HUDEP-2 (cell line): Measurements from ENCODE around the gene LRP1B.
A peak's percentile ranks its signal among the peaks of the same experiment; 100 is the strongest.

Experiments used
- DNase-seq, 76 experiments: peaks; one replicate each; lab custom pipeline; 2025; ENCODE audit not compliant: unreplicated experiment in 76 of 76; lab: John Stamatoyannopoulos, UW

LRP1B gene

DNA sequence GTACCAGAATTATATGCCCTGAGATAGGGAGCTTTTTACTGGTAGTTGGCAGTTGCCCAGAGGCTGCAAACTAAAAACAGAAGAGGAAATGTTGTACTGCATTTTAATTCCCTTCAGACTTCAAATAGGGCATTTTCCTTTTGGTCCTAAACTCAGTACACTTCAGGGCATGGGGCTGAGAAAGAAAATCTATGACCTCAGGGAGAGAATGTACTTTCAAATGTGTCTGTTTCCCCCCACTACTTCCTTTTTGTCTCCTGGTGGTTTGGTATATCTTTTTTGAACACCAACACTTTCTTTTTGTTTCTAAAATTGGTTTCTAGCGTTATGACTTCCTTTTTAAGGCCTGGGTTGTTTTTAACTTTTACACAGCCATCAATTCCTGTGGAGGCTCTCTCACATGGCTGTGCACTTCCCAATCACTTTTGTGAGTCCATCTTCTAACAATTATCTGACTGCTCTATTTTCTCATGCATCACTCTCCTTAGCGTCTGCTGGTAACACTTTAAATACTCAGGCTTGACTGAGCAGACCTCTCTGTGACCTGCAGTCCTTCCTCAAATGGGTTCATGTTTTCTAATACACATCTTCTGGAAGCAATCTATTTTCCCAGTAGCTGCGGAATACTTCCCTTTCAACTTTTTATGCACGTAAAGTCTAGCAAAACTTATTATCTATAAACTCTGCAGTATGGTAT lies 596.0 kb downstream of the LRP1B start:
- DNase-seq, result no peak

DNA sequence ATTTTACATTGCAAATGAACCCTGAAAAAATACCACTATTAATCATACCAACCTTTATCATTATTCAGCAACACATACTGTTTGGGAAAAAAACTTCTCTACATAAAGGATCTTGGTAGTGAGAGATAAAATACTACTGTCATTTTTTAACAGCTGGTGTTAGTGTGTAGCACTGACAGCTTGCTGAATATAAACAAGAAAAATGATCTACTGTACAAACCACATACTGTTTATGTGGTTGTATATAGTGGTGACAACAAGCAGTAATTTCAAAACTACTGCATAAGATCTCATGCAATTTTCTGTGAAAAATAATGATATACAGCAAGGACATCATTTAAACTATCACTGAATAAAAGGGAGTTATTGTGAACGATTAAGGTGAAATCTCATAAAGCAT lies 601.2 kb downstream of the LRP1B start:
- no peak for DNase-seq

DNA sequence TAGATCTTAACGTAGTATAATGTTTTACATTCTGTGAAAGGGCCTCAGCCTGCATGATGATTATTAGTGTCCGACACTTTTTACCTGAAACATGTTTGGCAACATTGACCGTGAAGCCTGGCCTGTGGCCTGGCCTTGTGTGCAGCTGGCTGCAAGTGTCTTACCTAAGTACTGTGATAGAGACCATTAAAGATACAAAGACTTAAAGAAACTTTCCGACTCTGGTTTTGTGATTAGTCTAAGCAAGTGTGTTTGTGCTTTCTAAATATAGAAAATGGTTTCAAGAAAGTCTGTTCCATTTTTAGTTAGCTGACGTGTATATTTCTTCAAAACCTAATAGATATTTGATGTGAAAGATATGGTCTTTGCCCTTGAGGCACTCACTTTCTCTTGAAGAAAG lies 601.8 kb downstream of the LRP1B start:
- no peak for DNase-seq

DNA sequence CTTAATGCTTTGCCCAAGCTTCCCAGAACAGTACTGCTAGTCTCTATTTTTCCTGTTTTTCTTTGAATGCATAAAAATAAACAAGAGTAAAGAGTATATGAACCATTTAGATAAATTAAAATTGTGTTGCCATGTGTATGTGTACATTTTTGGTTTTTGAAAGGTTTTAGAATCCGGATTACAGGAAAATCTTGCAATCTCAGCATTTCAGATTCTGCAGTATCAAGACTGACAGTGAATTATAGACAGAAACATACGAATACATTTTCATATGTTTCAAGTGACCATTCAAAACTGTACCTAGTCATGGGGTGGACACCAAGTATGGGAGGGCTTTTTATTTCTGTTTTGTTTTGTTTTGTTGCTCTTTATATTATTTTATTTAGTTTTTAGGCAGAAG lies 604.1 kb downstream of the LRP1B start:
- DNase-seq, result no peak

DNA sequence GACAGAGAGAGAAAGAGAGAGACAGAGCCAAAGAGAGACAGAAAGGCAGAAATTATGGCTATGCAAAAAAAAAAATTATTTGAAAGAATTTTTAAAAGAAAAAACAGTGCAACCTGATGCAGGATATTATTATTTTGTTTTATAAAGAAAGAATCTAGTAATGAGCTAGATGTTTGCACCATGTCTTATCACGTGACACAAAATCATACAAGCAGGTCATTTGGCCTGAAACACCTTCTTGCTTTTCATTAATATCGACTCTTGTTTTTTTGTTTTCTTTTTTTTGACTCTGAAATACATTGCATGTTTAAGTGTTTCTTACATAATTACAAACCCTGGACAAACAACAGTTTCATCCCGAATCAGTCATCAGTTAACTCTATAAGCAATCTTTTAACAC lies 606.0 kb downstream of the LRP1B start:
- DNase-seq, result no peak

DNA sequence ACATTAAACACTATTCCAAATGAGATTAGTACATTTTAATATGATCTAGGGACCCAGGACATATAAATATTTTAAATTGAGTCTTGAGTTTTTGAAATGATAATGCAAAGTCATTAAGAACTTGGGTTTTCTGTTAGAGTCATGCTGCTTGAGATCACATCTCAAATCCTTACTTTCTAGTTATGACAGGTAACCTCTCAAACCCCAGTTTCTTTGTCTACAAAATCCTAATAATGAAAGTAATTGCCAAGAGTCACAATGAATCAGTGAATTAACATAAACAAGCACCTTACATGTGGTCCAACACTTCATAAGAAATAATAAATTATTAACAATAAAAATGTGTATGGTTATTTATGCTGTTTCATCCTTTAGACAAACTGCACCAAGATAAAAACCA lies 607.6 kb downstream of the LRP1B start:
- no peak for DNase-seq

DNA sequence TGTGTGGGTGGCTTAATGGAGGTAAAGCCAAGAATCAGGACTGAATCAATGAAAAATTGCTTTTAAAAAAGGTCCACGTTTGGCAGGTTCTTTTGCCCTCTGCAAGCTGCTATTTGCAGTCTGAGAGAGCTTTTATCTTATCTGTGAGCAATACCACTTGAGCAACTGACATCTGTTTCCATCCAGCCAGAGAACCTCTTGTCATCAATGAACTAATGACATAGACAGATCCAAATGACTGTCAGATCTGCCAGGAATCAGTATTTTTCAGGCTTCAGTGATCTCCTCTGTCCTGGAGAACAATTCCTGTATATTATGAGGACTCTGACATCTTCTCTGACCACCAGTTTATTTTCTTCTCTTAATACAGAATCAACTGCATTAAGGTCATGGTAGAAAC lies 608.1 kb downstream of the LRP1B start:
- DNase-seq, result peak in 25 of 76 experiments; percentile 1 to 60 (median 16)

DNA sequence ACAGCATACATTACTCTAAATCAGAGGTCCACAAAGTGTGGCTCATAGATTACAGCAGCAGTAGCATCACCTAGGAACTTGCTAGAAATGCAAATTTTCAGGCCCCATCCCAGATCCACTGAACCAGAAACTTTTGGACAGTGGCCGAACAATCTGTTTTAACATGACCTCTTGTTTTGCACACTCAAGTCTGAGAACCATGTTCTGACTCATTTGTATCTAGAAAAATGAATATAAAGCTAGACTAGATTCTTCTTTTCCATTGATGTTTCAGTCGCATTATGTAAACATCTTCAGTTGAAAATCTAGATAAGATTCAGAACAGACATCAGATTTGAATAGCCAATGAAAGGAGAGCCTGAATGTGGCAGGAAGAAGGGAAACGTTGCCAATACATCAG lies 608.8 kb downstream of the LRP1B start:
- no peak for DNase-seq

DNA sequence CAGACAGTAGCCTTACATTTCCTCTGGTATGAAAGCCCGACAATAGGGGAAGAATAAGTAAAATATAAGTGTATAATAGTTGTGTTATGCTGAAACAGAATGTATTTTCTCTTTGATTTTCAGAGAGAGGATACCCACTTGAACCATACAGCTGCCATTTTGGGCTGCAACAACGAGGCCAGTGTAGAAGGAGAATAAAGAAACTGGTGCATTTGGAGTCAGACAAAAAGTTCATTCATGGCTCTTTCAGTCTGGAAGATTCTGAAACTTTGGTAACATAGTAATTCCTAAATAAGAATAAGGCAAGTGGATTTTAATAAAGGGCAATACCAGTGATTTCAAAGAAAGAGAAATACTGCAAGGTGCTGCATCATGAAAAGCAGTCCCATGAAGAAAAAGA lies 610.9 kb downstream of the LRP1B start:
- no peak for DNase-seq

DNA sequence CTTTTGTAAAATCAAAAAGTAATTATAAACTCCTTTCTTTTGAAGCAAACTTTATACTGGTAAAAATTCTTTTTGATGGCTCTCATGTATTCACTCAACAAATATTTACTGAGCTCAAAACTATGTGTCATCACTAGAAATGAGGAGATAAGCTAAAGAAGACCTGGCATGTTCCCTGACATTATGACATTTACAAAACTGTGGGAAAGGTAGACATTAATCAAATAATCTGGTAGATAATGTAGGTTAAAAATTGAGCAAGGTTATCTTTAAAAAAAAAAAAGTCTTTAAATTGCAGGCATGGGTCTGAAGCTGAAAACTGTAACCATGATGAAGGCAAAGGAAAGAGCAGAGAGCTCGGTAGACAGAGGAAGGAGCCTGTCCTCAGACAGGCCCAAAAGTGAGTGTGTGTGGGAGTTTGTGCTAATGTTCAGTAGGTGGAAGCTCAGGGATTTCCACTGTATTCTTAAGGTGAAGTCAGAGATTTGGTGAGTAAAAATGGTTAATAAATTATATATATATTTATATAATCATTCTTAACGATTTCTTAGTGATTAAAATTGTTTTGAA lies 612.9 kb downstream of the LRP1B start:
- DNase-seq, result no peak

DNA sequence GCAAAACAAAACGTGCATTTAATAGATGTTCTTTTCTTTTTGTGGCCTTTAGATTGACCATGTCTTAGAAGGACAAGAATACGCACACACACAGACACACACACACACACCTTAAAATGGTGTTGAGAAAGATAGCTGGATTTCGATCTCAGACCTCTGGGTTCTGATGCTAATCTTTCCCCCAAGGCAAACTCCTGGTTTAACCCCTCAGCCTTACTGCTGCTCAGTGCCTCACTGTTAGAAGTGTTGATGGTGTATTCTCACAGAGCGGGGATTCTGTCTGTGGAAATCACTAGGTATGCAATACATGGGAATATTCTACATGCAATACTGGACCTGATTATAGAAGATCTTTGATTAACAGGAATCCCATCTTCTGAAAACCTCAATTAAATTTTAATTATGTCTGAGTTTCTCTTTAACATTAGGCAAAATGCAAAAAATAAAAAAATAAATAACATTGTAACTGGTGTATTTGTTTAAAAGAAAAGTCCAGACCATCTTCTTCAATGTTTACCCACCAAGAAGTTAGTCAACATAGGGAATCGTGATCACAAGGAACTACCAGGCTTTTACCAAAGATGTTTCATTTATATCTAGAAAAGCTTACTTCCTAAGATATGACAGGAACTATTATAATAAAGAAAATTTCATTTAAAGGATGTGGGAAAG lies 613.5 kb downstream of the LRP1B start:
- DNase-seq, result no peak

DNA sequence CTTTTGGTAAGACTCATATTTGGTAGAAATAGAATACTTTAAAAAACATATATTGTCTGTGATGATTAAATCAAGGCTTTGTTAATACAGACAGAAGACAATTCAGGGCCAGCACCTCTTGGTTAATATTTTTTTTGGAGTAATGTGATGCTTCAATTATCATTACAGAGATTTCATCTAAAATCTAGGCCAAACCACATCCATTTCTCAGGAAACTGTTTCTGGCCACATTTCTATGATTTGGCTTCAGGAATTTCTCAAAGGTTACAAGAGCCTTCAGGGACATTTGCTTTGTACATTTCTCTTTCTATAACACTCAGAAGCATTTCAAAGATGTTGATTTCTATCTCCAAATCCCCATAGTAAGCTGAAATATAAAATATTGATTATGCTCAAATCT lies 614.9 kb downstream of the LRP1B start:
- DNase-seq, result no peak

DNA sequence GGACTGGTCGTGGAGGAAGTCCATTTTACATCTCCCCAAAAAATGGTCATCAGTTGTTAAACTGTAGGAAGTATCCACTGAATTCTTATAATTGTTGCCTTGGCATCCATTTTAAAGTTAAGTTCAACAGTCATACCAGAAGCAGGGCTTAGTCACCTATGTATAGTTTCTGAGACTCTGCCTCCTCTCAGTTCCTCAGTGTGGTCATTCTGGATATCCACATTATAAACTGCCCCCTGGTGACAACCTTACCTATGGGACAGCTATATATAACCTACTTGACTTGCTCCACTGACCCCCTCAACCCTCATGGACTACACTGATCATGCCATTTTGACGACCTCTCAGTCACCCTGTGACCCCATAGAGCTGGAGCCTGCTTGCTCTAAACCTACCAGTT lies 617.0 kb downstream of the LRP1B start:
- no peak for DNase-seq

DNA sequence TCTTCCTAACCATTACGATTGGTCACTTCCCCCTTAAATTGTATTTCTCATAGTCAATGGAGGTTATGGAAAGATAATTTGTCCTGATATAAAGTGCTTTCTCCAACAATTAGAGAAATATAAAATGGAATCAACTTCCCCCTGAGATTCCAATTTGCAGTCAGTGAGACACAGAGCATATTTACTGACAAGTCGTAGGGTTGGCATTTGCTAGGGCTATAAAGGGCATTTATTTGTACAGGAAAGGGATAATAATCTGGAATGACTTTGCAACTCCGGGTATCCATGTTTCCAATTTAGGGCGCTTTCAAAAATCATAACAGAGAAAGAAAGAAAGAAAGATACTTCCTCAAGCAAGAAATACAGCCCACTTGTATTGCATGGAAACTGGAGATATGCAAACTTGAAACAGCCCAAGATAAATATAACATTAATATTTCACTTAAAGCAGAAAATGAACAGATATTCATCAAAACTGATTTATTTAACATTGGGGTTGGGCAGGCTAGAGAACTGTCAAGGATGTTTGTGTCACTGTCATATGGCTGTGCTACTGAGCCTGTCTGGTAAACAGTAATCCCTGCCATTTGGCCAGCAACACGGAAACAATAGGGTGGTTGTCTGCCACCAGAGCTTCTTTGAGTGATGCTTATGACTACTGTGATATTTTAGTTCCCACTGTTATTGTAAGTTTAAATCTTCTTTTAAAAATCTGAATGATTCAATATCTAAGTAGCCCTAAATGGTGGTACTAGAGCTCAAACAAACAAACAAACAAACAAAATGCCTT lies 621.8 kb downstream of the LRP1B start:
- DNase-seq, result no peak

DNA sequence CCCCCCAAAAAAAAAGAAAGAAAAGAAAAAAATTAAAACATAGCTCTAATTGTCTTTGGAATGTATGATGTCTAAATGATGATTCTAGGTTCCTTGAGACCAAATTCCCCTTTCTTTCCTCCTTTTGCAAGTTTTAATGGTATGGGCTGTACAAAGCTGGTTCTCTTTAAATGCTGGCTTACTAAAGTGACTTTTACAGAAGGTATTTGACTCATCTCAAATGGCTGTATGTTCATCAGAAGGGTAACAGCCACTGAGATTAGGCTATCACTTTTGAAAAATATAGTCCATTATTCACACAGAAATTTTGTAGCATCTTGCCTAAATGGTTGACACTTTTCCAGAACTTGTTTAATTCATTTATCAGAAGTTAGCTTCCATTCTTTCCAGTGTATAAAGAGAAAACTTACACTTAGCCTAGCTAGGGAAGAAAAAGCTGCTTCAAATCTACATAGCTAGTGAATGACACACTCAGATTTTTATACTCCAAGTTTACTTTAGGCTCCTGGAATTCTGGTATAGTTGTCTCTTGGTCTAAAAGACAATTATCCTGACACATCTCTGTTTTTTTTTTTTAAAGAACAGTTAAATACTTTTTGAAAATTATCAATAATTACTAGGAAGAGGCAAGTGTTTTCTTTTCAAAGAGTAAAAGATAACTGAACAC lies 622.6 kb downstream of the LRP1B start:
- DNase-seq, result no peak

DNA sequence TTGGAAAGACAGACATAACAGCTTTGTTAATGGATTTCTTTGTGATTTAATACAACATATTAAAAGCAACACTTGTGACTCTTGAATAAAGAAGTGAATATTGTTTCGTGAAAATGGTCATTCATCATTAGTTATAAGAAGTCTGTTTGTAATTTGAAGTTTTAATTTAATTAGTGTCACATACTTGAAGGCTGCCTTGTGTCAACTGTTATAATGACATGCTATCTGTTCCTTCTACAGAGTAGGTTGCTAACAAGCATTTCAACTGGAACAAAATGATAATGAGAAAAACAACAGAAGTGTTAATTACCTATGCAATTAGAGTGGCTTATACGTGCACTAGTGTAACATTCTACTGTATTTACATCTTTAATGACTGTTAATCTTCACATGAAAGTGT lies 624.7 kb downstream of the LRP1B start:
- DNase-seq, result no peak

DNA sequence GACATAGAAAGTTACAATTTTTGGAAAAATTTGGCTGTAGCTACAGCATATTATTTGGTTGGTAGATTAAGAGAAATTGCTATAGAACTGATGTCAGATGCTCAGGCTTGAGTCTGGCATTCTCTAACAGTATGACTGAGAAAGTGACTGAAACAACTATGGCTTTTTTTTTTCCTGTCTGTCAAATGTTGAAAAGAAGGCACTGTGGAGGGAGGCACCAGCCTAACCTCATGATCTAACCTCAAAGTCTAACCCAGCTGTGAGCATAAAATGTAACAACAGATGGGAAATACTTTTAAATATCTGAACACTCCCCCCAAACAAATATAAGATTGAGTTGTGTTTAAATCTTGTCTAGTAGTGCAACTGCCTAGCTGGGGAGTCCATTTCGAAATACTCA lies 629.1 kb downstream of the LRP1B start:
- no peak for DNase-seq

DNA sequence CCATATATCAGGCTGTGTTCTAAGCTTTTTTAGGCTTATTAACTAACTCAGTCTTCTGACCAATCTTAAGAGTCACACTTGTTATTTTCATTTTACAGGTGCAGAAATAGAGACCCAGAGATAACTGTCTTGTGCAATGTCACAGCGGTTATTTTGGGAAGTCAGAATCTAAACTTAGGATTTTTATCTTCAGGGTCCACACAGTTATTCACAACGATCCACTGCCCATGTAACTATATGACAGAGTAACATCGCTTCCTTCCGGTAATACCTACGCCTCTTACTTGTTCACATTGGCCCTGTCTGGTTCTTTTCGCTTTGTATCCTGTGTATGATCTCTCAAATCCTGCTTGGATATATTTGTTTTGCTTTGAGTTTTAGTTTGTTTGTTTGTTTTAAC lies 631.7 kb downstream of the LRP1B start:
- DNase-seq, result peak in 2 of 76 experiments; percentile 5 to 6

DNA sequence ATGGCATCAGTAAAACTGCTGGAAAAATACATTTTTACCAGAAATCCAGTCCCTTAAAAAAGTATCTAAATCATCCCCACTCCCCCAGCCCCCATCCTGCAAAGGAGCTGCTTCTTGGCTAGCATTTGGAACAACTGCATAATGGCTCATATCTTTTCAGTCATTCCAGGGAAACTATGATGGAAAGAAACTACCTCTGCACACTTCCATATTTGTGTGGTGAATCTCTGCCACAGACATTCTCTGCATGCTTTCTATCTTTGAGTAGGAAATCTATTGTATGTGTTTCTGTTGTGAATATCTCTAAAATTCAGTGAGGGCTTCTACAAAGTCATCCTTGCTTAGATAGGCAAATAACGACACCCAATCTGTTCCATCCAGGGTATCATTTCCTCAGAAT lies 632.3 kb downstream of the LRP1B start:
- DNase-seq, result no peak

DNA sequence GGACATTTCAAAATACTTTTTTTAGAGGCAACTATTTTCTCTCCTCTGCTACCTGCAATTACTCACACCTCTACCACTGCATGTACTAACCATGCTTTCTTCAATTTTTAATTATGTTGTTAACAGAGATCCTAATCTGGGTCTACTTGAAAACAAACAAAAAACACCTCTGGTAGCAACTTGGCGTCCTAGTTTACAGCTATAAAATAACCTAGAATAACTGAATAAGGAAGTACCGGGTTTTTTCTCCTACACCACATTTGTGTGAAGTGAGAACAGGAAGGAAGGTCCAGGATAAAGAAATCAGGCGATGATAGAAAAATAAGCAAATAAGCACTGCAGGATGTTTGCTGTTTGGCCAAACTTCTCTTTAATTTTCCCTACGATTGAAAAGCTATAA lies 633.5 kb downstream of the LRP1B start:
- DNase-seq, result no peak

DNA sequence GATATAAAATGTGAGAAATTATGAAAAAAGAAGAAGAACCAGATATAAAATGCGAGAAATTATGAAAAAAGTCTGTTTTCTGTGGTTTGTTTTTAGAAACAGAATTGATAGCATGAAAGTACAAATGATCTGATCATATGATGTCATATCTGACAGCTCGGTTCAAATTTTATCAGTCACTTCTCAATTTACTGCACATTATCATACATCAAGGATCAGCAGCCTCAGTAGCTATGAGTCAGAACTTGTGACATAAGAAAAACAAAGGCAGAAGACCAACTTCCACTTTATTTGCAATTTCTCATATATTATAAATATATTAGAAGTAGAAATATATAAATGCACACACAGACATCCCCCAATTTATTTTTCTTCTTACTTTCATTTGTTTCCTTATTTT lies 634.0 kb downstream of the LRP1B start:
- peak in 15 of 76 experiments; percentile 1 to 37 (median 19) for DNase-seq
